GM20431 (cell line): ENCODE measurements around the gene STUM.

Experiments
- in situ Hi-C: fragments of 300-500 bp; cut with MseI, MboI; formaldehyde crosslinking; loops from one replicate; pipeline ENCODE4 v1.15.0; 2020; ENCODE audit warnings: low sequenced_read_pairs; ENCODE audit not compliant: unreplicated experiment

Gene STUM

GRCh38 chr1:226557424-226557823, 8.9 kb downstream of the STUM start:
- in situ Hi-C loops, result no loop called here

DNA sequence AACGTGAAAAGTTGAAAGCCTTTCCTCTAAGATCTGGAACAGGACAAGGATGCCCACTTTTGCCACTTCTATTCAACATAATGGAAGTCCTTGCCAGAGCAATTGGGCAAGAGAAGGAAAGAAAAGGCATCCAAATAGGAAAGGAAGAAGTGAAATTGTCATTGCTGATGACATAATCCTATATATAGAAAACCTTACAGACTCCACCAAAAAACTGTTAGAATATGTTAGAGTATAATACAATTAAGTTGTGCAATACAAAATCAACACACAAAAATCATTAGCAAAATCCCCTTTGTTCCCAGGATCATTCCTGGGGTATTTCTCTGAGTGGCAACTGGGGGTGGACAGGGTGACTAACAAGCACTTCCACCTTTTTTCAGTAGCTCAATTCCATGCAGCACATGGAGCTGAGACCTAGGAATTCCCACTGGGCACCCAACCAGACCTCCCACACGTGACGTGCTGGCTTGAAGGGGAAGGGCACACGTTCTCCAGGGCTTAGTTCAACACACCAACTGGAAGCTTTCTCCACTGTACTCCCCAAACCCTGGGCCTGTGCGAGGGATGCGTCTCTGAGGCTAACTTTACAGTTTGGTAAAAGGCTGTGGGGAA, 9.6 kb downstream of the STUM start:
- in situ Hi-C loops, result no loop called here

DNA sequence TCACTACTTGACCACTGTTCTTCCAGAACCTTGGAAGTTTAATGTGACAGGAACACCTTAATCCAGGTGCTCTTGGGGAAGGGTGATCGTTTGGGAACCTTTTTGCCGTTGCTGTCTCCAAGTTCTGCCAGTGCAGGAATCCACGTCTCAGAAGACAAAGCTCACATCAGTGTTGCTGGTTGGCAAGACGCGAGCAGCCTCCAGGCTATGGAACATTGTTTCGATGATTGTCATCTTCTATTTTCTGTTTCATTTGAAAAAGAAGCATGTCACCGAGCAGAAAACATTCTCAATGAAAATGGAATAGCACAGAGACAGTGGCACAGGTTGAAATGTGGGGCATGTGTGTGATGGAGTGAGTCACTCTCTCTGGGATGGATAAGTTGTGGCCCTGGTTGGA, 11.7 kb downstream of the STUM start:
- in situ Hi-C loops, result no loop called here

- in situ Hi-C loops, result no loop called here
These were observed 14.4 kb downstream of the STUM start for GRCh38 chr1:226562989-226563388.

DNA sequence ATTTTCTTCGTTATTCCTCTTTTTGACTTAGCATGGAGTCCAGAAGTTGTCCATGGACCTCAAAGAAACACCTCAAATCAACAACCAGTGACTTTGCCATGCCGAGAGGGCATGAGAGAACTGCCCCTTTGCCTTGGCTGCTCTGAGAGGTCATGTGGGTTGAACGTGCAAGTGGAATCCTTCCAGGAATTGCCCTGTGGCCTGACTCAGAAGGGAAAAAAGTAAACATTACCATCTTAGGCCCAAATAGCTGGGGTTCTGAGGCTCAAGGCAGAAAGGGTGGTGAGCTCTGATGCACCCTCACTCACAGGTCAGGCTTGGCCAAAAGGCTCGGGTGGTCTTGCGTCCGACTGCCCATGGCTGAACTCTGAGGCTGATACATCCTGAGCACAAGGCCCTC, 15.1 kb downstream of the STUM start:
- in situ Hi-C loops, result no loop called here

DNA sequence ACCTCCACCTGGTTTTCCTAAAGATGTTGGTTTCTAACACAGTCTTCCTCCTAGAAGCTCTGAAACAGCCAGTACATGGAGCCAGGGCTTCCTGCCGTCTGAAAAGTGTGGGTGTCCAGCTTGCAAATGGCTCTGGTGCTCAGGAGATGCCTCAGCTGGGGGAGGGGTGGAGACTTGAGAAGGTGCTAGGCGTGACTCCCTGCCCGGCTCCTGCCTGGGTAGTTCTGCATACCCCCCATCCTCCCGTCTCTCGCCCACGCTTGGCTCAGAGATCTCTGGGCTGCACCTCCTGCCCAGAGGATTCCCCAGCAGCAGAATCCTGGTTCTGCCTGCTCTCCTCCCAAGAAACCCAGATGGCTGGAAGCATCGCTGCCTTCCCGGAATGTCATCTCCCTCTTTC, 16.9 kb downstream of the STUM start:
- in situ Hi-C loops, result no loop called here

GRCh38 chr1:226566234-226566633, 17.7 kb downstream of the STUM start:
- in situ Hi-C loops, result no loop called here

GRCh38 chr1:226566760-226567159, 18.2 kb downstream of the STUM start:
- in situ Hi-C loops, result no loop called here

DNA sequence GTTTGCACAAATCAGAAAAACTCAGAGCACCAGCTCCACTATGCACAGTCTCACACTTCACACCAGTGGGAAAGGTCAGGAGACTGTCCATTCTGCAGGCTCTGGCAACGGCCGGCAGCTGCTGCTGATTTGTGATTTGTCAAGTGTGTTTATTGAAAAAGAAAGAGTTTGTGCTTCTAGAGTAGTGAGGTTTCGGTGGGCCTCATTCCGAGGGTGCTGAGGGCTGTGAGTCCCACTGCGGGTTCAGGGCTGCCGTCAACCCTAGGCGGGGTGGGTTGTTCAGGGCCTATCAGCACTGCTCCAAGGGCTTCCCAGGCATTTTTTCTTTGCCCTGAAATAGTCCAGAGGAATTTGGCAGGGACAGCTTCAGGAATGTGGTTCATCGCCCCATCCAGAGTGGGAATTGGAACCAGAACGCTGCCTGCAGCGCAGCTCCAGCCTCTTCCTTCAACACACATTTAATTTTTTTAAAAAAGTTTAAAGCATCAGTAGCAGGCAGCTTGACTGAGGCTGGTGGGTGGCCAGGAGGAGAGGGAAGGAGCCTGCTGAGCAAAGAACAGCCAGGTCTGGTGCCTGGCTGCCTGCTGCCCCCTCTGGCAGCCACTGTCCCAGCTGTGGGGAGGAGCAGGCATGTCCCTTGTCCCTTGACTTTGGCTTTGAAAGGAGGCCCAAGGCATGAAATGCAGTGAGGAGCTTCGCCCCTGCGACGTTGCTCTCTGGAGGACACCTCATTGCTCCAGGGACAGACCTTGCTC, 19.7 kb downstream of the STUM start:
- in situ Hi-C loops, result no loop called here

- in situ Hi-C loops, result no loop called here
These were observed 20.6 kb downstream of the STUM start for GRCh38 chr1:226568975-226569741.

GRCh38 chr1:226569879-226570547, 21.4 kb downstream of the STUM start:
- in situ Hi-C loops, result no loop called here

- in situ Hi-C loops, result no loop called here
These were observed 23.3 kb downstream of the STUM start for GRCh38 chr1:226571893-226572292.

- in situ Hi-C loops, result no loop called here
These were observed 23.8 kb downstream of the STUM start for GRCh38 chr1:226572325-226572726.

GRCh38 chr1:226574044-226574443, 25.5 kb downstream of the STUM start:
- in situ Hi-C loops, result no loop called here

- in situ Hi-C loops, result no loop called here
These were observed 26.2 kb downstream of the STUM start for GRCh38 chr1:226574591-226575435.

- in situ Hi-C loops, result no loop called here
These were observed 26.8 kb downstream of the STUM start for GRCh38 chr1:226575436-226575720.

DNA sequence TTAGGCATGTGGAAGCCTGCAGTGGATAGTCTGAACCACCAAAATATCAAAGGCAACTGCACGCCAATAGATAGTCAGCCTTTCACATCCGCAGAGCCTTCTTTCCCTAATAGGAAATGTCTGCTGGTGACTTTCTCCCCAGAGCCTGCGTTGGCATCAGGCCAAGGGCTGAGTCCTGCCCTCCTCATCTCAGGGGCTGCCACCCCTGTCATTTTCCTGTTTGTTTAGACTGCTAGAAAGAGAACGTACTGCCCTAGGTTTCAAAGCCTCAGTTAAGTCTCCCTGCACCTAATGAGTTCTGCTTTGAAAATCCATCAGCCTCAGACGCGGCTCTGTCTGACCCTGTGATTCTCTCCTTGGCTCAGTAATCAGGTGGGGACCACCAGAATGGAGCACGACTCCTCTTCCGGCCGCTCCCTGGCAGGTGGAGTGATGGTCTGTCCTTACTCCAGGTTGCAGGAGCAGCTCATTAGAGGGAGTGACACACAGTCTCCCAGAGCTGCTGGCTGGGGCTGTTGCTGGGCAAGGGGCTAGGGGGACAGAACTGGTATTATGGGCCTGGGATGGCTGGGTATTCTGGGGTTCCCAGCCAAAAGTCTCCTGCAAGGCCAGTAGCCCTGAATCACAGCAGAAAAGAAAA, 27.3 kb downstream of the STUM start:
- in situ Hi-C loops, result no loop called here

DNA sequence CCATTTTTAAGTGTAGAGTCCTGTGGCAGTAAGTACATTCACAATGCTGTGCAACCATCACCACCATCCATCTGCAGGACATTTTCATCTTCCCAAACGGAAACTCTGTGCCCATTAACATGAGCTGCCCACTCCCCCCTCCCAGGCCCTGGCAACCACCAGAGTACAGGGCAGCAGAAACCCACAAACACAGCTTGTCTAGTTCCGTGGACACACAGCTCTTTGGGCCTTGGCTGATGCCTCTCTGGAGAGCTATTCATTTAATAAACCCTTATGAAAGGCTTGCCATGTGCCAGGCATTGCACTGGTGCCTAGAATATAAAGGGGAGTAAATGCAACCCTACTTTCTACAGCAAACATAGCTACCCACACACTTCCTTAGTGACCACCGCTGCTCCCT, 28.0 kb downstream of the STUM start:
- in situ Hi-C loops, result no loop called here

GRCh38 chr1:226577401-226578180, 29.0 kb downstream of the STUM start:
- in situ Hi-C loops, result no loop called here
